ENCODE data around the gene PANK2.

The PANK2 gene

DNA sequence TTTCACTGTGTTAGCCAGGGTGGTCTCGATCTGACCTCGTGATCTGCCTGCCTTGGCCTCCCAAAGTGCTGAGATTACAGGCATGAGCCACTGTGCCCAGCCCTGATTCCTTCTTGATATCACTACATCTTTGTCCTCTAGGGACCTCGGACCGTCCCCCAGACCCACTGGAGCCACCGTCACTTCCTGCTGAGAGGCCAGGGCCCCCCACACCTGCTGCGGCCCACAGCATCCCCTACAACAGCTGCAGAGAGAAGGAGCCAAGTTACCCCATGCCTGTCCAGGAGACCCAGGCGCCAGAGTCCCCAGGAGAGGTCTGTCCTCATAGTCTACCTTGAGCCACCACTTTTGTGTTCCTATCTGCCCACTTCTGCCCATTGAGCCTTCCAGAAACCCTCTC, 28.0 kb upstream of the PANK2 start:
- H3K4me3 Mint-ChIP-seq: no peak overlapping the region
- H3K27ac Mint-ChIP-seq (ENCODE audit: low read depth): no peak overlapping the region
- peaks cover 44% of the 10 kb centered on the region for H3K36me3 Mint-ChIP-seq (ENCODE audit: insufficient read depth)
- H3K27me3 Mint-ChIP-seq: no peaks in the 10 kb centered on the region
- H3K4me1 Mint-ChIP-seq: peaks cover 13% of the 10 kb centered on the region
- no peak for ATAC-seq (replicated peaks; ENCODE audit: extremely low read depth, poor library complexity, severe bottlenecking)
- DNase-seq (ENCODE audit: low spot score in 2 of 2): no peak
- H3K9me3 Mint-ChIP-seq: no peaks in the 10 kb centered on the region

DNA sequence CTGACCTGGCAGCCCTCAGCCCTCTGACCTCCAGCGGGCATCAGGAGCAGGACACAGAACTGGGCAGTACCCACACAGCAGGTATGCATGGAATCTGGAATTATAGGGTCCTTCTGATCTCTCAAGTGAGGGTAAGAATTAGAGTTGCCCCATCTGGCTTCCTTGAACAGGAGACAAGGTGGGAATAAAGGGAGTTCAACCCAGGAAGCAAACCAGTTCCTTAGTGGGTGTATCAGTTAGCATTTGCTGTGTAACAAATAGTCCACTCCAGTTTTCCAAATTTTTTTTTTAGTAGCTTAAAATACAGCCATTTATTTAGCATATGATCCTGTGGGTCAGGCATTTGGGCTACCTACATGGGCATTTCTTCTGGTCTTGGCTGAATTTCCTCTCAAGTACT, 26.9 kb upstream of the PANK2 start:
- Mint-ChIP-seq H3K27me3 (no peaks in the 10 kb centered on the region), H3K4me3 (no peak overlapping the region), H3K4me1 (peaks cover 7% of the 10 kb centered on the region), H3K27ac (ENCODE audit: low read depth) (no peak overlapping the region), H3K9me3 (no peaks in the 10 kb centered on the region), H3K36me3 (ENCODE audit: insufficient read depth) (peaks cover 40% of the 10 kb centered on the region)
- DNase-seq (ENCODE audit: low spot score in 2 of 2) (no peak), ATAC-seq (replicated peaks; ENCODE audit: extremely low read depth, poor library complexity, severe bottlenecking) (no peak)

GRCh38 chr20:3863317-3863716, 25.9 kb upstream of the PANK2 start:
- no peaks in the 10 kb centered on the region for H3K4me1 Mint-ChIP-seq
- DNase-seq (ENCODE audit: low spot score in 2 of 2): no peak
- H3K36me3 Mint-ChIP-seq (ENCODE audit: insufficient read depth): peaks cover 38% of the 10 kb centered on the region
- H3K27ac Mint-ChIP-seq (ENCODE audit: low read depth): peak overlapping the region; percentile 41
- no peaks in the 10 kb centered on the region for H3K27me3 Mint-ChIP-seq
- no peak for ATAC-seq (replicated peaks; ENCODE audit: extremely low read depth, poor library complexity, severe bottlenecking)
- no peak overlapping the region for H3K4me3 Mint-ChIP-seq
- H3K9me3 Mint-ChIP-seq: no peaks in the 10 kb centered on the region

- Mint-ChIP-seq H3K27me3 (no peaks in the 10 kb centered on the region), H3K36me3 (ENCODE audit: insufficient read depth) (peaks cover 38% of the 10 kb centered on the region), H3K27ac (ENCODE audit: low read depth) (no peak overlapping the region), H3K9me3 (no peaks in the 10 kb centered on the region), H3K4me1 (no peaks in the 10 kb centered on the region), H3K4me3 (no peak overlapping the region)
- DNase-seq (ENCODE audit: low spot score in 2 of 2) (no peak), ATAC-seq (replicated peaks; ENCODE audit: extremely low read depth, poor library complexity, severe bottlenecking) (no peak)
These were observed 24.7 kb upstream of the PANK2 start for GRCh38 chr20:3864518-3864917.

DNA sequence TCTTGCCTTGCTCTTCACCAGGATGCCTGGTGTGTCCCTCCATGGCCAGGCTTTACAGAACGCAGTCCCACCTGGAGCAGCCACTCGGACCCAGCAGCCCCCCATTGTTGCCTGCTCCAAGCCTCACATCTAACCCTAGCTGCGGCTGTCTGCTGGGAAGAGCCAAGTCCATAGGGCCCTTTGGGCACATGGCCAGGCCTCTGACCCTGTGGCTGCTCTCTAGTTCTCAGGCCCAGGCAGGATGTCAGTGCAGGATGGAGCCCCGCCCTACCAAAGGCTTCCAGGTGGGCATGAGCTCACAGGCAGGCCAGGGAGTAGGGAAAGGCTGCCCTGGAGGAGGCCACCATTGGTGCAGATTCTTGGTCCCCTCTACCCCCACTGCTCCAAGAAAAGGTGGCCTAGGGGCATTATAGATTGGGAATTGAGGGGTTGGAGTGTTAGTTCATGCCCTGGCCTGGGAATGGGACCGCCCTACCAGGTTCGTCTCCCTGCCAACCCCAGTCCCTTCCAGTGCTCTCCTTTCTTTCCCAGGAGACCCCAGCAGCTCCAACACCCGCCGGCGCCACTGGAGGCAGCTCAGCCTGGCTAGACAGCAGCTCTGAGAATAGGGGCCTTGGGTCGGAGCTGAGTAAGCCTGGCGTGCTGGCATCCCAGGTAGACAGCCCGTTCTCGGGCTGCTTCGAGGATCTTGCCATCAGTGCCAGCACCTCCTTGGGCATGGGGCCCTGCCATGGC, 23.9 kb upstream of the PANK2 start:
- Mint-ChIP-seq H3K36me3 (ENCODE audit: insufficient read depth) (peaks cover 33% of the 10 kb centered on the region), H3K27ac (ENCODE audit: low read depth) (no peak overlapping the region), H3K4me1 (no peaks in the 10 kb centered on the region), H3K9me3 (no peaks in the 10 kb centered on the region), H3K27me3 (no peaks in the 10 kb centered on the region), H3K4me3 (no peak overlapping the region)
- ATAC-seq (replicated peaks; ENCODE audit: extremely low read depth, poor library complexity, severe bottlenecking): no peak
- no peak for DNase-seq (ENCODE audit: low spot score in 2 of 2)

GRCh38 chr20:3865887-3866407, 23.2 kb upstream of the PANK2 start:
- no peak overlapping the region for H3K27ac Mint-ChIP-seq (ENCODE audit: low read depth)
- H3K36me3 Mint-ChIP-seq (ENCODE audit: insufficient read depth): peaks cover 31% of the 10 kb centered on the region
- H3K4me1 Mint-ChIP-seq: no peaks in the 10 kb centered on the region
- H3K9me3 Mint-ChIP-seq: no peaks in the 10 kb centered on the region
- no peak for ATAC-seq (replicated peaks; ENCODE audit: extremely low read depth, poor library complexity, severe bottlenecking)
- no peak for DNase-seq (ENCODE audit: low spot score in 2 of 2)
- H3K27me3 Mint-ChIP-seq: no peaks in the 10 kb centered on the region
- H3K4me3 Mint-ChIP-seq: no peak overlapping the region

GRCh38 chr20:3866464-3866863, 22.7 kb upstream of the PANK2 start:
- Mint-ChIP-seq H3K4me1 (no peaks in the 10 kb centered on the region), H3K9me3 (no peaks in the 10 kb centered on the region), H3K27me3 (no peaks in the 10 kb centered on the region), H3K36me3 (ENCODE audit: insufficient read depth) (peaks cover 27% of the 10 kb centered on the region), H3K27ac (ENCODE audit: low read depth) (no peak overlapping the region), H3K4me3 (no peak overlapping the region)
- ATAC-seq (replicated peaks; ENCODE audit: extremely low read depth, poor library complexity, severe bottlenecking): no peak
- DNase-seq (ENCODE audit: low spot score in 2 of 2): no peak

DNA sequence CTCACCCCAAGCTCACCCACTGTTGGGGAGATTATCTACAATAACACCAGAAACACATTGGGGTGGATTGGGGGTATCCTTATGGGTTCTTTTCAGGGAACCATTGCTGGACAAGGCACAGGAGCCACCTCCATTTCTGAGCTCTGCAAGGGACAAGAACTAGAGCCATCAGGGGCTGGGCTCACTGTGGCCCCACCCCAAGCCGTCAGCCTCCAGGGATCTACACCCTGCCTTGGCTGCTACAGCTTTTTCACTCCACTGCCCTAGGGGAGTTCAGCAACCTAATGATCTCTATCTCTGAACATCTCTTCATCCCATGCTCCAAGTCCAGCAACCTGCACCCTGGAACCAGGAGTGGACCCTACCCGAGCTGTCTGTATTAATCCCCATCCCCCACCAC, 21.4 kb upstream of the PANK2 start:
- Mint-ChIP-seq H3K27ac (ENCODE audit: low read depth) (no peak overlapping the region), H3K36me3 (ENCODE audit: insufficient read depth) (peaks cover 21% of the 10 kb centered on the region), H3K9me3 (no peaks in the 10 kb centered on the region), H3K27me3 (no peaks in the 10 kb centered on the region), H3K4me3 (no peak overlapping the region), H3K4me1 (peaks cover 6% of the 10 kb centered on the region)
- DNase-seq (ENCODE audit: low spot score in 2 of 2): no peak
- ATAC-seq (replicated peaks; ENCODE audit: extremely low read depth, poor library complexity, severe bottlenecking): no peak

DNA sequence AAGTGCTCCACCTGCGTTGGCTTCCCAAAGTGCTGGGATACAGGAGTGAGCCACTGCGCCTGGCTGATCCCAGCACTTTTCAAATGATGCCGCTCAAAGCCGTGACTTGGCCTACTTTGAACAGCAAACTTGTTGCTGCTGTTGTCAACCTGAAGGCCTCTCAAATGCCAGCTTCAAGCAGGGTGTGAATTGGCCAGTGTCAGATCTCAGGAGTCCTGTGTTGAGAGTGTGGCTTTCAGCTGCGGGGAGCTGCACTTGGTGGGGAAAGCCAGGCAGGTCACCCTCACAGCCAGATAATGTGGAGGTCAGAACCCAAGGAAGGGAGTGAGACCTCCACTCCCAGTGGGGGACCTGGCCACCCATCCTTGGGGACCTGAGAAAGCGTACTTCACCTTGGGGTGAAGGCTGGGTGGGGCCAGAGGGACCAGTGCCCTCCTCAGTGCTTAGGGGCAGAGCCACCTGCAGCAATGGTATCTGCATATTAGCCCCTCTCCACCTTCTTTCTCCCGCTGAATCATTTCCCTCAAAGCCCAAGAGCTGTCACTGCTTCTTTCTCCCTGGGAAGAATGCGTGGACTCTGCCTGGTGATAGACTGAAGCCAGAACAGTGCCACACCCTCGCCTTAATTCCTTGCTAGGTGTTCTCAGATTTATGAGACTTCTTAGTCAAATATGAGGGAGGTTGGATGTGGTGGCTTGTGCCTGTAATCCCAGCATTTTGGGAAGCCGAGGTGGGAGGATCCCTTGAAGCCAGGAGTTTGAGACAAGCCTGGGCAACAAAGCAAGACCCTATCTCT, 19.1 kb upstream of the PANK2 start:
- H3K27me3 Mint-ChIP-seq: no peaks in the 10 kb centered on the region
- H3K9me3 Mint-ChIP-seq: no peaks in the 10 kb centered on the region
- H3K27ac Mint-ChIP-seq (ENCODE audit: low read depth): no peak overlapping the region
- DNase-seq (ENCODE audit: low spot score in 2 of 2) (no peak), ATAC-seq (replicated peaks; ENCODE audit: extremely low read depth, poor library complexity, severe bottlenecking) (no peak)
- no peak overlapping the region for H3K4me3 Mint-ChIP-seq
- peaks cover 19% of the 10 kb centered on the region for H3K4me1 Mint-ChIP-seq
- H3K36me3 Mint-ChIP-seq (ENCODE audit: insufficient read depth): peaks cover 12% of the 10 kb centered on the region

GRCh38 chr20:3871550-3872265, 17.5 kb upstream of the PANK2 start:
- no peak for ATAC-seq (replicated peaks; ENCODE audit: extremely low read depth, poor library complexity, severe bottlenecking)
- DNase-seq (ENCODE audit: low spot score in 2 of 2): no peak
- no peak overlapping the region for H3K27ac Mint-ChIP-seq (ENCODE audit: low read depth)
- H3K4me1 Mint-ChIP-seq: peaks cover 25% of the 10 kb centered on the region
- no peaks in the 10 kb centered on the region for H3K9me3 Mint-ChIP-seq
- H3K27me3 Mint-ChIP-seq: no peaks in the 10 kb centered on the region
- H3K4me3 Mint-ChIP-seq: no peak overlapping the region
- peaks cover 12% of the 10 kb centered on the region for H3K36me3 Mint-ChIP-seq (ENCODE audit: insufficient read depth)

DNA sequence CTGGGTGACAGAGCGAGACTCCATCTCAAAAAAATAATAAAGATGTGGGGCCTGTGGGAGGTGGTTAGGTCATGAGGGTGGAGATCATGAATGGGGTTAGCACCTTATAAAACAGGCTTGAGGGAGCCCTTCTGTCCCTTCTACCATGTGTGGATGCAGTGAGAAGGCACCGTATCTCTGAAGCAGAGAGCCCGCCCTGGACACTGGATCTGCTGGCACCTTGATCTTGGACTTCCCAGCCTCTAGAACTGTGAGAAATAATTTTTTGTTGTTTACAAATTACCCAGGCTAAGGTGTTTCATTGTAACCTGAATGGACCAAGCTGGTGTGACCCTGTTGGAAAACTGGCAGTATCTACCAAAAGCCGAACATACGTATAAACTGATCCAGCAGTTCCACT, 15.7 kb upstream of the PANK2 start:
- H3K4me1 Mint-ChIP-seq: peaks cover 29% of the 10 kb centered on the region
- H3K36me3 Mint-ChIP-seq (ENCODE audit: insufficient read depth): peaks cover 10% of the 10 kb centered on the region
- DNase-seq (ENCODE audit: low spot score in 2 of 2): no peak
- ATAC-seq (replicated peaks; ENCODE audit: extremely low read depth, poor library complexity, severe bottlenecking): no peak
- H3K27me3 Mint-ChIP-seq: no peaks in the 10 kb centered on the region
- no peak overlapping the region for H3K4me3 Mint-ChIP-seq
- no peaks in the 10 kb centered on the region for H3K9me3 Mint-ChIP-seq
- no peak overlapping the region for H3K27ac Mint-ChIP-seq (ENCODE audit: low read depth)

DNA sequence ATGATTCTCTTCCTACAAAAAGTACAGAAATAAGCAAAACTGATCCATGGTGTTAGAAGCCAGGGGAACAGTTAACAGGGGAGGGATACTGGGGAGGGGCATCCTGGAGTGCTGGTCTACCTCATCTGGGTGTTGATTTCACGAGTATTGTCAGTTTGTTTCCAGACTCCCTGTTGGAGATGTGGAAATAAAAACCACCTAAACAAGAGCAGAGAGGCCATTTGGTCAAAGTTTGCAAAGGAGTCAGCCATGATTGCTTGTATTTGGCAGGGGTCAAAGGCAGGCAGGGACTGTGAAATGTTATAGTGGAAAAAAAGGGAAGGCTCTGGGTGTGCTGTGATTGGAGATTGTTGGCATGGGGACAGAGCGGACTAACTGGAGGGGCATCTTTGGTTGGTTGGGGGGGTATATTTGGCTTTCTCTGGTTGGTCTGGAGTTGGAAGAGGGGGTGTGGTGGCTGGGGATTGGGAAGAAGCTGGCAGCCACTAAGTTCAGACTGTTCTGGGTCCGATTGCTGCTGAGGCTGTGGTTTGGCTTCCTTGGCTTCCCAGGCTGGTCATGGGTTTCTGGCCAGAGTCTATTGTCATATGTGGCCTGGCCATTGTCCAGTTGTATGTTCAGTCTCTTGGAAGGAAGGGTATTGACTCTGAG, 14.9 kb upstream of the PANK2 start:
- H3K4me1 Mint-ChIP-seq: peaks cover 30% of the 10 kb centered on the region
- no peaks in the 10 kb centered on the region for H3K27me3 Mint-ChIP-seq
- DNase-seq (ENCODE audit: low spot score in 2 of 2) (no peak), ATAC-seq (replicated peaks; ENCODE audit: extremely low read depth, poor library complexity, severe bottlenecking) (no peak)
- no peaks in the 10 kb centered on the region for H3K9me3 Mint-ChIP-seq
- H3K36me3 Mint-ChIP-seq (ENCODE audit: insufficient read depth): peaks cover 8% of the 10 kb centered on the region
- no peak overlapping the region for H3K4me3 Mint-ChIP-seq
- H3K27ac Mint-ChIP-seq (ENCODE audit: low read depth): no peak overlapping the region
